Ureter (tissue), 1 donor: Measurements from ENCODE around the gene PRMT5. TPM values are rescaled to one million over a fixed set of nuclear protein-coding genes. Genes with fewer than 3 reads are reported as not detected.
A peak's percentile ranks its signal among the peaks of the same experiment; 100 is the strongest.

Source experiments
- DNase-seq: peaks from one replicate; pipeline ENCODE4 v3.0.0-alpha.2; 2020; ENCODE audit warnings: low spot score
- total RNA-seq: library from RNA; stranded (reverse); gene quantifications from one replicate; pipeline ENCODE4 v1.2.4, GENCODE V29; 2023
- donor health status: DM: yes; HTN: yes; CAD: no.

PRMT5 gene
- total RNA-seq, 1 donor from 2014 or later, result 80.9 TPM

DNA sequence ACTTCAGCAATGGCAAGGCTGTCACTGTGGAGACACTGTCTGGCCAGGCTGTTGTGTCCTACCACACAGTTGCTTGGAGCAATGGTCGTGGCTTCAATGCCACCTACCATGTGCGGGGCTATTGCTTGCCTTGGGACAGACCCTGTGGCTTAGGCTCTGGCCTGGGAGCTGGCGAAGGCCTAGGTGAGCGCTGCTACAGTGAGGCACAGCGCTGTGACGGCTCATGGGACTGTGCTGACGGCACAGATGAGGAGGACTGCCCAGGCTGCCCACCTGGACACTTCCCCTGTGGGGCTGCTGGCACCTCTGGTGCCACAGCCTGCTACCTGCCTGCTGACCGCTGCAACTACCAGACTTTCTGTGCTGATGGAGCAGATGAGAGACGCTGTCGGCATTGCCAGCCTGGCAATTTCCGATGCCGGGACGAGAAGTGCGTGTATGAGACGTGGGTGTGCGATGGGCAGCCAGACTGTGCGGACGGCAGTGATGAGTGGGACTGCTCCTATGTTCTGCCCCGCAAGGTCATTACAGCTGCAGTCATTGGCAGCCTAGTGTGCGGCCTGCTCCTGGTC is 53.3 kb downstream of the PRMT5 start:
- DNase-seq, result no peak

GRCh38 chr14:22875003-22875747 is 54.0 kb downstream of the PRMT5 start:
- DNase-seq, result no peak

GRCh38 chr14:22872833-22873520 is 56.2 kb downstream of the PRMT5 start:
- DNase-seq, result no peak

DNA sequence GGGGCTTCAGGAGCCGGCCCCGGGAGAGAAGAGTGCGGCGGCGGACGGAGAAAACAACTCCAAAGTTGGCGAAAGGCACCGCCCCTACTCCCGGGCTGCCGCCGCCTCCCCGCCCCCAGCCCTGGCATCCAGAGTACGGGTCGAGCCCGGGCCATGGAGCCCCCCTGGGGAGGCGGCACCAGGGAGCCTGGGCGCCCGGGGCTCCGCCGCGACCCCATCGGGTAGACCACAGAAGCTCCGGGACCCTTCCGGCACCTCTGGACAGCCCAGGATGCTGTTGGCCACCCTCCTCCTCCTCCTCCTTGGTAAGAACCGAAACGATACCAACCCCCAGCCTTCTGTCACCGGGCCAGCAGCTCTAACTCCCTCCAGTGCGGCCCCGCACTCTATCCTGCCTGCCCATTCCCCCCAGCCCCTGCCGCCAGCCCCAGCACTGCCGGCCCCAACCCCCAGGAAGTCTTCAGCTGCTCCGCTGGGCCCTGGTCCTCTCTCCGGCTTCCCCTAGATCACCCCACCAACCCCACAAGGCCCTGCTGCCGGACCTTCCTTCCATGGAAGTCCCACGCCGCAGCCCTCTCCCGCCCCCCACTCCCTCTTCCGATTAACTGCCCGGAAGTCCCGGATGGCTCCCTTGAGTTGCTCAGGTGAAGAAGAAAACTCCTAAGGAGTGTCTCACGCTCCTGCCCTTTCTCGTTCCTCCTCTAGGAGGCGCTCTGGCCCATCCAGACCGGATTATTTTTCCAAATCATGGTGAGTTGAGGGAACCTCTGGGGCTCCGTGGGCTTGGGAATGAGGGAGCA is 56.9 kb downstream of the PRMT5 start:
- peak; percentile 90 for DNase-seq

- peak; percentile 95 for DNase-seq
Measured at GRCh38 chr14:22871224-22872032, 57.7 kb downstream of the PRMT5 start, which contains the start of gene LRP10. Gene LRP10 (plus strand): TSS chr14:22871740. CDS start chr14:22872304, 564 bp downstream.

- no peak for DNase-seq
Measured at GRCh38 chr14:22870811-22871223, 58.4 kb downstream of the PRMT5 start.

Other genes with a start within 250 kb of the PRMT5 start
- gene OXA1L, start 162.7 kb downstream of the PRMT5 start, total RNA-seq, result 93.5 TPM
- 10.6 TPM for gene SLC7A7, start 113.9 kb downstream of the PRMT5 start, total RNA-seq
- 77.8 TPM for gene MRPL52, start 99.5 kb downstream of the PRMT5 start, total RNA-seq
- gene MMP14, start 92.8 kb downstream of the PRMT5 start, total RNA-seq, result 172 TPM
- gene LRP10, start 57.6 kb downstream of the PRMT5 start, total RNA-seq, result 128 TPM
- 0.18 TPM for gene REM2, start 46.2 kb downstream of the PRMT5 start, total RNA-seq
- 84.4 TPM for gene RBM23, start 10.2 kb downstream of the PRMT5 start, total RNA-seq
- gene HAUS4, start 27.7 kb upstream of the PRMT5 start, total RNA-seq, result 29.2 TPM
- gene AJUBA, start 53.2 kb upstream of the PRMT5 start, total RNA-seq, result 39.9 TPM
- gene C14orf93, start 80.8 kb upstream of the PRMT5 start, total RNA-seq, result 10.8 TPM
- 67.6 TPM for gene PSMB5, start 105.5 kb upstream of the PRMT5 start, total RNA-seq
- not detected for gene PSMB11, start 112.8 kb upstream of the PRMT5 start, total RNA-seq
- 3.7 TPM for gene CDH24, start 128.1 kb upstream of the PRMT5 start, total RNA-seq
- gene ACIN1, start 165.8 kb upstream of the PRMT5 start, total RNA-seq, result 229 TPM
- gene C14orf119, start 166.1 kb upstream of the PRMT5 start, total RNA-seq, result 40.2 TPM
- not detected for gene CIROP, start 175.6 kb upstream of the PRMT5 start, total RNA-seq
- not detected for gene CEBPE, start 189.9 kb upstream of the PRMT5 start, total RNA-seq